ENCODE results near the gene RCVRN.
A peak's percentile ranks its signal among the peaks of the same experiment; 100 is the strongest.

Gene RCVRN

GRCh38 chr17:9880582-9880999, 24.5 kb downstream of the RCVRN start:
- H3K4me3 ChIP-seq (replicated peaks; ENCODE audit: low read depth, low read length), result no peak overlapping the region
- DNase-seq (ENCODE audit: low read depth), result peak; percentile 14

GRCh38 chr17:9878786-9879525, 26.1 kb downstream of the RCVRN start:
- DNase-seq (ENCODE audit: low read depth), result no peak
- TF ChIP-seq CTCF (IDR thresholded peaks at IDR 0.05; ENCODE audit: low read length, missing control alignments), result no peak
- no peak overlapping the region for H3K4me3 ChIP-seq (replicated peaks; ENCODE audit: low read depth, low read length)

More at GRCh38 chr17:9880582-9880999, 24.5 kb downstream of the RCVRN start:
- TF ChIP-seq CTCF (IDR thresholded peaks at IDR 0.05; ENCODE audit: low read length, missing control alignments), result no peak

- no peak overlapping the region for H3K4me3 ChIP-seq (replicated peaks; ENCODE audit: low read depth, low read length)
- no peak for DNase-seq (ENCODE audit: low read depth)
- no peak for TF ChIP-seq CTCF (IDR thresholded peaks at IDR 0.05; ENCODE audit: low read length, missing control alignments)
Measured at GRCh38 chr17:9878356-9878755, 26.7 kb downstream of the RCVRN start.

GRCh38 chr17:9875441-9875840, 29.6 kb downstream of the RCVRN start:
- DNase-seq (ENCODE audit: low read depth), result peak; percentile 31
- TF ChIP-seq CTCF (IDR thresholded peaks at IDR 0.05; ENCODE audit: low read length, missing control alignments), result no peak
- H3K4me3 ChIP-seq (replicated peaks; ENCODE audit: low read depth, low read length), result no peak overlapping the region

- no peak for TF ChIP-seq CTCF (IDR thresholded peaks at IDR 0.05; ENCODE audit: low read length, missing control alignments)
- DNase-seq (ENCODE audit: low read depth), result no peak
- H3K4me3 ChIP-seq (replicated peaks; ENCODE audit: low read depth, low read length), result no peak overlapping the region
Measured at GRCh38 chr17:9874722-9875121, 30.3 kb downstream of the RCVRN start.

GRCh38 chr17:9872852-9873251, 32.2 kb downstream of the RCVRN start:
- DNase-seq (ENCODE audit: low read depth), result no peak
- no peak for TF ChIP-seq CTCF (IDR thresholded peaks at IDR 0.05; ENCODE audit: low read length, missing control alignments)
- H3K4me3 ChIP-seq (replicated peaks; ENCODE audit: low read depth, low read length), result no peak overlapping the region

- TF ChIP-seq CTCF (IDR thresholded peaks at IDR 0.05; ENCODE audit: low read length, missing control alignments), result no peak
- DNase-seq (ENCODE audit: low read depth), result no peak
- no peak overlapping the region for H3K4me3 ChIP-seq (replicated peaks; ENCODE audit: low read depth, low read length)
Measured at GRCh38 chr17:9868552-9868951, 36.5 kb downstream of the RCVRN start.

All from fibroblast of pulmonary artery (primary cell).